ENCODE results near the gene ABHD6.

Gene ABHD6

GRCh38 chr3:58237238-58237940 lies at the start of gene ABHD6:
Gene ABHD6 (plus strand): TSS chr3:58237792. CDS start chr3:58256587, 18,795 bp downstream.
- peak within 1 kb of the TSS; percentile 84 for H3K4me3 ChIP-seq (ENCODE audit: control insufficient read depth, low read depth, low read length)
- peak; percentile 44 for DNase-seq (ENCODE audit: low read depth)
- no peak for TF ChIP-seq CTCF (conservative IDR thresholded peaks at IDR 0.05; ENCODE audit: control insufficient read depth, insufficient read depth, low read depth, low read length)

GRCh38 chr3:58188173-58188564 lies 49.4 kb upstream of the ABHD6 start:
- no peak for TF ChIP-seq CTCF (conservative IDR thresholded peaks at IDR 0.05; ENCODE audit: control insufficient read depth, insufficient read depth, low read depth, low read length)
- no peak for DNase-seq (ENCODE audit: low read depth)
- no peak overlapping the region for H3K4me3 ChIP-seq (ENCODE audit: control insufficient read depth, low read depth, low read length)

- TF ChIP-seq CTCF (conservative IDR thresholded peaks at IDR 0.05; ENCODE audit: control insufficient read depth, insufficient read depth, low read depth, low read length), result no peak
- DNase-seq (ENCODE audit: low read depth), result no peak
- no peak overlapping the region for H3K4me3 ChIP-seq (ENCODE audit: control insufficient read depth, low read depth, low read length)
These were observed 48.6 kb upstream of the ABHD6 start for GRCh38 chr3:58188921-58189451.

- no peak for TF ChIP-seq CTCF (conservative IDR thresholded peaks at IDR 0.05; ENCODE audit: control insufficient read depth, insufficient read depth, low read depth, low read length)
- DNase-seq (ENCODE audit: low read depth), result no peak
These were observed 47.9 kb upstream of the ABHD6 start for GRCh38 chr3:58189691-58190090.

GRCh38 chr3:58190291-58190690 lies 47.3 kb upstream of the ABHD6 start:
- DNase-seq (ENCODE audit: low read depth), result no peak
- H3K4me3 ChIP-seq (ENCODE audit: control insufficient read depth, low read depth, low read length), result no peak overlapping the region
- TF ChIP-seq CTCF (conservative IDR thresholded peaks at IDR 0.05; ENCODE audit: control insufficient read depth, insufficient read depth, low read depth, low read length), result no peak

More at GRCh38 chr3:58189691-58190090, 47.9 kb upstream of the ABHD6 start:
- H3K4me3 ChIP-seq (ENCODE audit: control insufficient read depth, low read depth, low read length), result no peak overlapping the region

- DNase-seq (ENCODE audit: low read depth), result no peak
- no peak for TF ChIP-seq CTCF (conservative IDR thresholded peaks at IDR 0.05; ENCODE audit: control insufficient read depth, insufficient read depth, low read depth, low read length)
- no peak overlapping the region for H3K4me3 ChIP-seq (ENCODE audit: control insufficient read depth, low read depth, low read length)
These were observed 46.7 kb upstream of the ABHD6 start for GRCh38 chr3:58190882-58191281.
